WTC11 (cell line): ENCODE results near the gene PNRC1. TPM values are rescaled to one million over a fixed set of nuclear protein-coding genes. Genes with fewer than 3 reads are reported as not detected.

Source experiments
- ATAC-seq: fragments of 200-7000 bp; cut with Tn5 transposase; 2 replicates; pipeline ENCODE4 v1.10.0; 2021; ENCODE audit warnings: mild to moderate bottlenecking, moderate library complexity
- CTCF ChIA-PET: fragments of 300-600 bp; sonication (Branson Sonifier 250); formaldehyde crosslinking; loops from one replicate; lab custom pipeline; 2021; ENCODE audit warnings: antibody characterized with exemption; lab: Charles Lee
- POLR2A ChIA-PET: fragments of 350-600 bp; sonication (Branson Sonifier 250); formaldehyde crosslinking; loops from one replicate; lab custom pipeline; 2021; ENCODE audit warnings: antibody characterized with exemption; lab: Charles Lee
- DNase-seq: peaks from one replicate; pipeline ENCODE4 v3.0.0; 2021; ENCODE audit warnings: low spot score
- H3K27ac Mint-ChIP-seq: 2 replicates; pipeline ENCODE4 v1.8.0; 2021; ENCODE audit warnings: mixed read lengths
- H3K27me3 Mint-ChIP-seq: 2 replicates; pipeline ENCODE4 v1.8.0; 2021; ENCODE audit warnings: low read depth, mild to moderate bottlenecking, moderate library complexity, mixed read lengths
- H3K36me3 Mint-ChIP-seq: 2 replicates; pipeline ENCODE4 v1.8.0; 2021; ENCODE audit warnings: mixed read lengths
- H3K4me1 Mint-ChIP-seq: 2 replicates; pipeline ENCODE4 v1.8.0; 2022; ENCODE audit warnings: mixed read lengths
- H3K4me3 Mint-ChIP-seq: 2 replicates; pipeline ENCODE4 v1.8.0; 2021; ENCODE audit warnings: mild to moderate bottlenecking, moderate library complexity, mixed read lengths
- H3K9me3 Mint-ChIP-seq: 2 replicates; pipeline ENCODE4 v1.8.0; 2021; ENCODE audit warnings: mixed read lengths
- CREM ChIP-seq: sonication (generic); formaldehyde crosslinking; IDR thresholded peaks from 2 replicates; pipeline ENCODE4 v1.8.1; 2022; ENCODE audit warnings: mild to moderate bottlenecking, missing genetic modification reagents, moderate library complexity
- E2F4 ChIP-seq: sonication (generic); formaldehyde crosslinking; IDR thresholded peaks from 2 replicates; pipeline ENCODE4 v1.8.1; 2022; ENCODE audit warnings: low read depth, mild to moderate bottlenecking, moderate library complexity, missing genetic modification reagents, borderline replicate concordance
- EMX1 ChIP-seq: fragments of 250-450 bp; sonication (Bioruptor Pico); IDR thresholded peaks from 2 replicates; pipeline ENCODE4 v1.8.0; 2021; ENCODE audit warnings: mild to moderate bottlenecking
- ETV6 ChIP-seq: sonication (generic); formaldehyde crosslinking; IDR thresholded peaks from 2 replicates; pipeline ENCODE4 v1.8.1; 2022; ENCODE audit warnings: mild to moderate bottlenecking, missing genetic modification reagents
- IRF2 ChIP-seq: sonication (generic); formaldehyde crosslinking; IDR thresholded peaks from 2 replicates; pipeline ENCODE4 v1.8.0; 2022; ENCODE audit warnings: low read depth, missing genetic modification reagents, borderline replicate concordance
- KAT7 ChIP-seq: sonication (generic); formaldehyde crosslinking; IDR thresholded peaks from 2 replicates; pipeline ENCODE4 v1.8.1; 2023; ENCODE audit warnings: missing genetic modification reagents, mild to moderate bottlenecking, borderline replicate concordance
- MXD4 ChIP-seq: fragments of 250-450 bp; sonication (Bioruptor Pico); IDR thresholded peaks from 2 replicates; pipeline ENCODE4 v1.8.0; 2021; ENCODE audit warnings: mild to moderate bottlenecking, moderate library complexity, borderline replicate concordance
- MYBL2 ChIP-seq: sonication (generic); formaldehyde crosslinking; IDR thresholded peaks from 2 replicates; pipeline ENCODE4 v1.8.1; 2023; ENCODE audit warnings: mild to moderate bottlenecking, moderate library complexity, missing genetic modification reagents
- RELA ChIP-seq: sonication (generic); formaldehyde crosslinking; IDR thresholded peaks from 2 replicates; pipeline ENCODE4 v1.8.1; 2022; ENCODE audit warnings: missing genetic modification reagents, mild to moderate bottlenecking, borderline replicate concordance
- TEAD4 ChIP-seq: sonication (generic); formaldehyde crosslinking; IDR thresholded peaks from 2 replicates; pipeline ENCODE4 v1.8.0; 2022; ENCODE audit warnings: mild to moderate bottlenecking, missing genetic modification reagents
- ZBTB43 ChIP-seq: sonication (generic); formaldehyde crosslinking; IDR thresholded peaks from 2 replicates; pipeline ENCODE4 v1.8.1; 2023; ENCODE audit warnings: mild to moderate bottlenecking, missing genetic modification reagents
- ZNF121 ChIP-seq: sonication (generic); formaldehyde crosslinking; IDR thresholded peaks from 2 replicates; pipeline ENCODE4 v1.8.0; 2023; ENCODE audit warnings: missing genetic modification reagents
- ZNF138 ChIP-seq: sonication (generic); formaldehyde crosslinking; conservative IDR thresholded peaks from 2 replicates; pipeline ENCODE4 v1.8.1; 2022; ENCODE audit warnings: mild to moderate bottlenecking, moderate library complexity, missing genetic modification reagents
- ZNF219 ChIP-seq: sonication (generic); formaldehyde crosslinking; IDR thresholded peaks from 2 replicates; pipeline ENCODE4 v1.8.0; 2023; ENCODE audit warnings: missing genetic modification reagents, mild to moderate bottlenecking, borderline replicate concordance
- ZNF232 ChIP-seq: sonication (generic); formaldehyde crosslinking; IDR thresholded peaks from 2 replicates; pipeline ENCODE4 v1.8.0; 2022; ENCODE audit warnings: mild to moderate bottlenecking, missing genetic modification reagents
- ZNF425 ChIP-seq: fragments of 250-450 bp; sonication (Bioruptor Pico); conservative IDR thresholded peaks from 2 replicates; pipeline ENCODE4 v1.9.0; 2021; ENCODE audit warnings: mild to moderate bottlenecking
- total RNA-seq: library from RNA; stranded (reverse); gene quantifications from 3 replicates; pipeline ENCODE4 v1.2.3, GENCODE V29; 2021
- TF ChIP-seq, protein P1 (sequence below): sonication (generic); formaldehyde crosslinking; IDR thresholded peaks from 2 replicates; pipeline ENCODE4 v1.8.1; 2022; ENCODE audit warnings: missing genetic modification reagents, borderline replicate concordance
- TF ChIP-seq, protein P2 (sequence below): sonication (generic); formaldehyde crosslinking; IDR thresholded peaks from 2 replicates; pipeline ENCODE4 v1.8.0; 2022; ENCODE audit warnings: mild to moderate bottlenecking, missing genetic modification reagents
- TF ChIP-seq, protein P3 (sequence below): sonication (generic); formaldehyde crosslinking; IDR thresholded peaks from 2 replicates; pipeline ENCODE4 v1.8.1; 2022; ENCODE audit warnings: mild to moderate bottlenecking, missing genetic modification reagents, moderate library complexity, borderline replicate concordance
- TF ChIP-seq, protein P4 (sequence below): fragments of 250-450 bp; sonication (Bioruptor Pico); IDR thresholded peaks from 2 replicates; pipeline ENCODE4 v2.1.2; 2022; ENCODE audit warnings: mild to moderate bottlenecking, moderate library complexity

PNRC1 gene
- total RNA-seq, 1 experiment from 2014 or later = 39.0 TPM

DNA sequence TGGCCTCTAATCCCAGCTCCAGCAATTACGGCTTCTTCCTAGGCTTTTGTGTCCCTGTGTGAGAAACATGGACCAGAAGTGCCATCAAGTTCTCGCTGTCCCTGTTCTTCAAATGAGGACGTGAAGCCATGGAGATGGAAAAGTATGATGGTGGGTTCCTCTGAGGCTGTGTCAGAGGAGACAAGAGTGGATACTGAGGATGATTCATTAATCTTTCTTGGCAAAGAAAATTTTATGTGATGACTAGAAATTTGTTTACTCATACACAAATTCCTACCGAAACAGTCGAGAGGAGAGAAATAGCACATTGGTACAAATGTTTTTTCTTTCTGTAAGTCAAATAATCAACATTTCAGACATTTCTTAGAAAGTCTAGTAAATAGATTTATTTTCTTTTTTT, 35.0 kb upstream of the PNRC1 start (continued):
- TF ChIP-seq, protein P1, sequence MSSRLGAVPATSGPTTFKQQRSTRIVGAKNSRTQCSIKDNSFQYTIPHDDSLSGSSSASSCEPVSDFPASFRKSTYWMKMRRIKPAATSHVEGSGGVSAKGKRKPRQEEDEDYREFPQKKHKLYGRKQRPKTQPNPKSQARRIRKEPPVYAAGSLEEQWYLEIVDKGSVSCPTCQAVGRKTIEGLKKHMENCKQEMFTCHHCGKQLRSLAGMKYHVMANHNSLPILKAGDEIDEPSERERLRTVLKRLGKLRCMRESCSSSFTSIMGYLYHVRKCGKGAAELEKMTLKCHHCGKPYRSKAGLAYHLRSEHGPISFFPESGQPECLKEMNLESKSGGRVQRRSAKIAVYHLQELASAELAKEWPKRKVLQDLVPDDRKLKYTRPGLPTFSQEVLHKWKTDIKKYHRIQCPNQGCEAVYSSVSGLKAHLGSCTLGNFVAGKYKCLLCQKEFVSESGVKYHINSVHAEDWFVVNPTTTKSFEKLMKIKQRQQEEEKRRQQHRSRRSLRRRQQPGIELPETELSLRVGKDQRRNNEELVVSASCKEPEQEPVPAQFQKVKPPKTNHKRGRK (CRISPR knock-in tag) = no peak
- TF ChIP-seq ZNF232 (CRISPR knock-in tag) = no peak
- no peak for TF ChIP-seq RELA (CRISPR knock-in tag)
- TF ChIP-seq CREM (CRISPR knock-in tag) = no peak
- no peak for TF ChIP-seq ZNF219
- no peak for TF ChIP-seq ZBTB43 (CRISPR knock-in tag)
- TF ChIP-seq, protein P2, sequence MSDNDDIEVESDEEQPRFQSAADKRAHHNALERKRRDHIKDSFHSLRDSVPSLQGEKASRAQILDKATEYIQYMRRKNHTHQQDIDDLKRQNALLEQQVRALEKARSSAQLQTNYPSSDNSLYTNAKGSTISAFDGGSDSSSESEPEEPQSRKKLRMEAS (CRISPR knock-in tag) = no peak
- TF ChIP-seq KAT7 (CRISPR knock-in tag) = no peak
- no peak for TF ChIP-seq MXD4 (CRISPR knock-in tag)

DNA sequence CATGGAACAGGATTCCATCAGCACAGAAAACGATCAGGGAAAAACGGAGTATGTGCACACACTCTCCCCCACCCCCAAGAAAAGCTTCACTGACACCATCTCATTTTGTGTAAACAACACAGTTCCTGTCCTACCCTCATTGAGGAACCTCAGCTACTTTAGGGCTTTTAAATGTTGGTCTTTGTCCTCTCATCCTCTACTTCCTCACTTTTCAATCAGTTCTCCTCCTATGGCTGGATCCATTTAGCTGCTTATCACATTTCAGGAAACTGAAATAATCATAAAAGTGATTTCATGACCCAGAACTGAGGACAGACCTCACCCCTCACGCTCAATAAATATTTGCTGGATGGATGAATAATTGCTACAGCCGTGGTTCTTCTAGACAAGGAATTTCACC, 33.1 kb upstream of the PNRC1 start:
- CTCF ChIA-PET = interaction anchor here (0.6 kb wide), 1 partner anchor 321 kb away, joined by 3 read pairs; no protein-coding TSS in a partner anchor
- H3K36me3 Mint-ChIP-seq = no peaks in the 10 kb centered on the region
- POLR2A ChIA-PET = no interaction called here
- no peak overlapping the region for H3K4me3 Mint-ChIP-seq
- ATAC-seq (no peak), DNase-seq (no peak)
- H3K27me3 Mint-ChIP-seq = peaks cover 52% of the 10 kb centered on the region
- no peak overlapping the region for H3K27ac Mint-ChIP-seq
- peaks cover 28% of the 10 kb centered on the region for H3K4me1 Mint-ChIP-seq
- TF ChIP-seq ZNF425 (CRISPR knock-in tag) = no peak
- TF ChIP-seq ZNF138 (CRISPR knock-in tag) = no peak
- TF ChIP-seq TEAD4 (CRISPR knock-in tag) = no peak
- TF ChIP-seq, protein P3, sequence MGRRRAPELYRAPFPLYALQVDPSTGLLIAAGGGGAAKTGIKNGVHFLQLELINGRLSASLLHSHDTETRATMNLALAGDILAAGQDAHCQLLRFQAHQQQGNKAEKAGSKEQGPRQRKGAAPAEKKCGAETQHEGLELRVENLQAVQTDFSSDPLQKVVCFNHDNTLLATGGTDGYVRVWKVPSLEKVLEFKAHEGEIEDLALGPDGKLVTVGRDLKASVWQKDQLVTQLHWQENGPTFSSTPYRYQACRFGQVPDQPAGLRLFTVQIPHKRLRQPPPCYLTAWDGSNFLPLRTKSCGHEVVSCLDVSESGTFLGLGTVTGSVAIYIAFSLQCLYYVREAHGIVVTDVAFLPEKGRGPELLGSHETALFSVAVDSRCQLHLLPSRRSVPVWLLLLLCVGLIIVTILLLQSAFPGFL = no peak
- TF ChIP-seq MXD4 (CRISPR knock-in tag) = no peak
- TF ChIP-seq E2F4 (CRISPR knock-in tag) = no peak
- TF ChIP-seq, all 79 proteins: peak for 0
- no peaks in the 10 kb centered on the region for H3K9me3 Mint-ChIP-seq

DNA sequence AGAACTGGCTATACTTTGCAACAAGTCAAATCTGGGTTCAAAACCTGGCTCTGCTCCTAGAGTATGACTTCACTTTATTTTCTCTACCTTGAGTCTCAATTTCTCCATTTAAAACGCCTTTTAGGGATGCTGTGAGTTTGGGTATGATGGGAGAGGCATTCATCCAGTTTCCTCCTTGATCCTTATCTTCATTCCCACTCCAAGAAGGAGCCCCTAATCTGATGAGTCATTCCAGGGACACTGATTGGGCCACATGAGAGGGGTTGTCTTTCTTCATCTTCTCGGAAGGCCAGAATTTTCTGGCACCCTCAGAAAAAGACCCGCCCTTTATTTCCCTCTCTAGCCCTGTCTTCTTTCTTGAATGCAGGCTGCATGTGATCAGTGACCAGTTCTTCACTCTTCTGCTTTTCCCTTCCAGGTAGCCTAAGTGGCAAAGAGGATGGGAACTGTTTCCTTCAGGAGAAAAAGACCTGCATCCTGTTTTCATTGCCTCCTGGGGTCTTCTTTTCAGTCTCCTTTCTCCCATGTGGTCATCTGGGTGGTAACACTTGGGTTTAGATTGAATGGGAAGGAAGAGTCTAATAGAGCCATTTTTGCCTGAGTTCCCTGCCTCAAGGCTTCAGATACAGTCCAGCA, 32.1 kb upstream of the PNRC1 start:
- peaks cover 52% of the 10 kb centered on the region for H3K27me3 Mint-ChIP-seq
- POLR2A ChIA-PET = no interaction called here

More for the DNA sequence above, 32.1 kb upstream of the PNRC1 start:
- H3K4me1 Mint-ChIP-seq = peaks cover 24% of the 10 kb centered on the region
- no peaks in the 10 kb centered on the region for H3K9me3 Mint-ChIP-seq
- no peak overlapping the region for H3K4me3 Mint-ChIP-seq
- TF ChIP-seq EMX1 (CRISPR knock-in tag) (no peak), ZNF121 (CRISPR knock-in tag) (no peak), ETV6 (0 out of 2 replicates have a peak, but pooled peaks have one; percentile 7), IRF2 (no peak), MYBL2 (no peak)
- TF ChIP-seq, protein P4, sequence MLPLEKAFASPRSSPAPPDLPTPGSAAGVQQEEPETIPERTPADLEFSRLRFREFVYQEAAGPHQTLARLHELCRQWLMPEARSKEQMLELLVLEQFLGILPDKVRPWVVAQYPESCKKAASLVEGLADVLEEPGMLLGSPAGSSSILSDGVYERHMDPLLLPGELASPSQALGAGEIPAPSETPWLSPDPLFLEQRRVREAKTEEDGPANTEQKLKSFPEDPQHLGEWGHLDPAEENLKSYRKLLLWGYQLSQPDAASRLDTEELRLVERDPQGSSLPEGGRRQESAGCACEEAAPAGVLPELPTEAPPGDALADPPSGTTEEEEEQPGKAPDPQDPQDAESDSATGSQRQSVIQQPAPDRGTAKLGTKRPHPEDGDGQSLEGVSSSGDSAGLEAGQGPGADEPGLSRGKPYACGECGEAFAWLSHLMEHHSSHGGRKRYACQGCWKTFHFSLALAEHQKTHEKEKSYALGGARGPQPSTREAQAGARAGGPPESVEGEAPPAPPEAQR (CRISPR knock-in tag) = 0 out of 2 replicates have a peak, but pooled peaks have one; percentile 18
- CTCF ChIA-PET = no interaction called here
- DNase-seq (no peak), ATAC-seq (peak; percentile 73)
- no peaks in the 10 kb centered on the region for H3K36me3 Mint-ChIP-seq
- H3K27ac Mint-ChIP-seq = no peak overlapping the region
